Thyroid gland (tissue), 4 donors: ENCODE measurements around the gene DSC1. TPM values are rescaled to one million over a fixed set of nuclear protein-coding genes. Genes with fewer than 3 reads are reported as not detected.
"Not testable (repeated sequence)": the region's sequence is repeated elsewhere in the genome, so short reads cannot be mapped to it uniquely, and the experiment has no call there.

Source experiments
- DNase-seq, 2 donors: peaks; one replicate each; pipeline ENCODE4 v3.0.0-alpha.2; 2019
- H3K27ac ChIP-seq, 3 donors: fragments of 200-600 bp; sonication (generic); 1 replicate in 2 of 3; 2 replicates in 1 of 3; pipeline ENCODE4 v1.5.1; 2016 to 2019; ENCODE audit warnings: mild to moderate bottlenecking in 1 of 3, moderate library complexity in 1 of 3
- H3K27me3 ChIP-seq: fragments of 200-600 bp; sonication (generic); one replicate; pipeline ENCODE4 v1.5.1; 2019
- H3K36me3 ChIP-seq, 2 donors: fragments of 200-600 bp; sonication (generic); one replicate each; pipeline ENCODE4 v1.5.1; 2016 to 2019
- H3K4me1 ChIP-seq, 2 donors: fragments of 200-600 bp; sonication (generic); one replicate each; pipeline ENCODE4 v1.5.1; 2017 to 2019
- H3K4me3 ChIP-seq, 3 donors: fragments of 200-600 bp; sonication (generic); replicated peaks in 1 of 3; 1 replicate in 2 of 3; 2 replicates in 1 of 3; pipeline ENCODE4 v1.5.1; 2016; ENCODE audit warnings: mild to moderate bottlenecking in 1 of 3
- H3K9me3 ChIP-seq: fragments of 200-600 bp; sonication (generic); one replicate; pipeline ENCODE4 v1.5.1; 2017
- POLR2A ChIP-seq, 2 donors: fragments of 450-650 bp; IDR thresholded peaks; one replicate each; pipeline ENCODE4 v1.6.1; 2017; ENCODE audit warnings: antibody characterized with exemption in 2 of 2, mild to moderate bottlenecking in 2 of 2, moderate library complexity in 1 of 2
- WGBS, 2 donors: methylation state at CpG; one replicate each; pipeline ENCODE4 v1.1.5; 2017; 5-methylcytosine and 5-hydroxymethylcytosine counted together
- intact Hi-C: fragments of 100-400 bp; cut with DNase I; formaldehyde crosslinking; loops from one replicate; pipeline ENCODE4 v1.15.1; 2023
- total RNA-seq, 4 donors: library from RNA; depleted of rRNA; stranded (reverse); fragments of >200 nt; gene quantifications; one replicate each; pipeline ENCODE4 v1.2.3, GENCODE V29; 2016
- TF ChIP-seq, protein P1 (sequence below), 6 experiments: fragments of 200-600 bp in 3 of 6; fragments of 450-650 bp in 3 of 6; sonication (generic) in 3 of 6; IDR thresholded peaks; one replicate each; pipeline ENCODE4 v1.5.1; 2016 to 2019; ENCODE audit warnings: antibody characterized with exemption in 6 of 6, mild to moderate bottlenecking in 2 of 6, inconsistent platforms in 1 of 6, moderate library complexity in 1 of 6

The DSC1 gene
- total RNA-seq, 4 donors from 2014 or later: not detected

DNA sequence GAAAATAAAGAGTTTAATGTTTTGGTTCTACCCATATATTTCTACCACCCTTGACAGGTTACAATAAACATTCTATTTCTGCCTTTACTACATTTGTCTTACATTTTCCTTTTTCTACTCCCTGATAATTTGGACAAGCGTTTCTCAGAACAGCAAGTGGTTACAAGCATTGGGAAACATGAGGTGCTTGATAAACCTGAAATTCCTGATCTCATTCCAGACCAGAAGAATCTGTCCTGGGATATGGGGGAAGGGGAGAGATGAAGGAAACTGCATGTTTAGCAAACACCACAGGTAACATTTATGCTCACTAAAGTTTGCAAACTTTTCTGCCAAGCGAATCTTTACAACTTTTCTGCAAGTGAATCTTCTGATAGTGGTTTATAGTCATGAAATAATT lies 28.3 kb upstream of the DSC1 start:
- Histone ChIP-seq H3K36me3 (no peaks in the 10 kb centered on the region), H3K4me1 (no peaks in the 10 kb centered on the region), H3K9me3 (no peaks in the 10 kb centered on the region), H3K4me3 (no peak overlapping the region), H3K27me3 (no peaks in the 10 kb centered on the region), H3K27ac (no peak overlapping the region)
- intact Hi-C loops: no loop called here
- no peak for TF ChIP-seq POLR2A (IDR thresholded peaks at IDR 0.05)
- TF ChIP-seq, protein P1, sequence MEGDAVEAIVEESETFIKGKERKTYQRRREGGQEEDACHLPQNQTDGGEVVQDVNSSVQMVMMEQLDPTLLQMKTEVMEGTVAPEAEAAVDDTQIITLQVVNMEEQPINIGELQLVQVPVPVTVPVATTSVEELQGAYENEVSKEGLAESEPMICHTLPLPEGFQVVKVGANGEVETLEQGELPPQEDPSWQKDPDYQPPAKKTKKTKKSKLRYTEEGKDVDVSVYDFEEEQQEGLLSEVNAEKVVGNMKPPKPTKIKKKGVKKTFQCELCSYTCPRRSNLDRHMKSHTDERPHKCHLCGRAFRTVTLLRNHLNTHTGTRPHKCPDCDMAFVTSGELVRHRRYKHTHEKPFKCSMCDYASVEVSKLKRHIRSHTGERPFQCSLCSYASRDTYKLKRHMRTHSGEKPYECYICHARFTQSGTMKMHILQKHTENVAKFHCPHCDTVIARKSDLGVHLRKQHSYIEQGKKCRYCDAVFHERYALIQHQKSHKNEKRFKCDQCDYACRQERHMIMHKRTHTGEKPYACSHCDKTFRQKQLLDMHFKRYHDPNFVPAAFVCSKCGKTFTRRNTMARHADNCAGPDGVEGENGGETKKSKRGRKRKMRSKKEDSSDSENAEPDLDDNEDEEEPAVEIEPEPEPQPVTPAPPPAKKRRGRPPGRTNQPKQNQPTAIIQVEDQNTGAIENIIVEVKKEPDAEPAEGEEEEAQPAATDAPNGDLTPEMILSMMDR (IDR thresholded peaks at IDR 0.05): no peak
- no peak for DNase-seq
- 59 to 63% methylated on average over 2 of the region's 2 CpGs for WGBS, 2 donors

DNA sequence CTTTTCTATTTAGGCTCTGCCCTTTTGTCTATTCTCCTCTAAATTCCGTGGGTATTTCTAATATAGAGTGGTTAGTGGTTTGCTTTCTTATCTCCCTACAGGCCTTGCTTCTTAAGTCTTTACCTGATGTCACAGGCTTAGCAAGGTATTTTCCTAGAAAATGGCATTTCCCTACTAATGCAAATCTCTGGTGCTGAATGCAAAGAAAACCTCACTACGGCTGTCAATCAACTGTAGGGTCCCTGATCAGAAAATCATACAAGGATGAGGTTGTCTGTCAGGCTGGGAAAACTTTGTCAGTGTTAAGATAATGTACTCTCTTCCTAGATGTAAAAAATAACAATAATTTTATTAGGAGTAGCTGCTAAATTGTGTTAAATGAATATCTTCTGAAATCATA lies 27.1 kb upstream of the DSC1 start:
- Histone ChIP-seq H3K9me3 (no peaks in the 10 kb centered on the region), H3K4me3 (no peak overlapping the region), H3K27me3 (no peaks in the 10 kb centered on the region), H3K4me1 (no peaks in the 10 kb centered on the region), H3K36me3 (no peaks in the 10 kb centered on the region), H3K27ac (no peak overlapping the region)
- TF ChIP-seq, protein P1 (IDR thresholded peaks at IDR 0.05): no peak
- no peak for TF ChIP-seq POLR2A (IDR thresholded peaks at IDR 0.05)
- intact Hi-C loops: no loop called here
- WGBS, 2 donors: 77 to 82% methylated on average over 2 of the region's 2 CpGs
- DNase-seq: no peak

DNA sequence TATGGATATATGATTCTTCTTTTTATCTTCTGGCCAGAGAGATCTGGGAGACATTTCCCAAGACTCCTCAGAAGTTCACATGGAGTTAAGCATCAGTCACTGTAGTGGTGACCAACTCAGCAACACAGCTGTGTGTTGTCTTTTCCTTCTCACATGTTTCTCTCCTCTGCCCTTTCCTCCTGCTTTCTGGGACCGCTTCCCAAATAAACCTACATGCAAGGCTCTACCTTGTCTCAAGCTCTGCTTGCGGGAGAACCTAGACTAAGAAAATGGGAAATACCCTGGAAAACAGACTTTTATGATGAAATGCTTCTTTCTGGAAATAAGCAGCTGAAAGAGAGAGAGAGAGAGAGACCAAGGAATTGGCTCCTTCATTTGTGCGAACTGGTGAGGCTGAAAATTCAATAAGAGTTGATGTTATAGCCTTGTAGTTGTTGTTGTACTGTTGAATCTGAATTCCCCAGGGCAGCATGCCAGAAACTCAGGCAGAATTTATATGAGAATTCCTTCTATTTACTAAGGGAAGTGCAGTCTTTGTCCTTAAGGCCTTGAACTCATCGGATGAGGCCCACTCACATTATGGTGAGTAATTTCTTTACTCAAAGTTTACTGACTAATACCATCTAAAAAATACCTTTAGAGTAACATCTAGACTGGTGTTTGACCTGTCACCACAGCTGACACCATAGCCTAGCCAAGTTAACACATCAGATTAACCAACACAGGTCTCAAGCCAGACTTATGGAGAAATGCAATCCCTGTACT lies 22.7 kb upstream of the DSC1 start:
- Histone ChIP-seq H3K27ac (no peak overlapping the region), H3K4me3 (no peak overlapping the region), H3K36me3 (no peaks in the 10 kb centered on the region), H3K9me3 (no peaks in the 10 kb centered on the region), H3K27me3 (no peaks in the 10 kb centered on the region), H3K4me1 (no peaks in the 10 kb centered on the region)
- intact Hi-C loops: no loop called here
- no peak for TF ChIP-seq POLR2A (IDR thresholded peaks at IDR 0.05)
- TF ChIP-seq, protein P1 (IDR thresholded peaks at IDR 0.05): no peak
- WGBS, 2 donors: 64 to 74% methylated on average over 4 of the region's 4 CpGs
- DNase-seq: no peak

DNA sequence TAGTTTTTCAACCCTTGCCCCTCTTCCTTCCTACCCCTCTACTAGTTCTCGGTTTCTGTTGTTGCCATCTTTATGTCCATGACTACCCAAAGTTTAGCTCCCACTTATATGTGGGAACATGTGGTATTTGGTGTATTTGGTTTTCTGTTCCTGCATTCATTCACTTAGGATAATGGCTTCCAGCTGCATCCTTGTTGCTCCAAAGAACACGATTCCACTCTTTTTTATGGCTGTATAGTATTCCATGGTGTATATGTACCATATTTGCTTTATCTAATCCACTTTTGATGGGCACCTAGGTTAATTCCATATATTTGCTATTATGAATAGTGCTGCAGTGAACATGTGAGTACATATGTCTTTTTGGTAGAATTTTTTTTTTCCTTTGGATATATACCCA lies 20.6 kb upstream of the DSC1 start:
- H3K4me1 ChIP-seq: no peaks in the 10 kb centered on the region
- no peaks in the 10 kb centered on the region for H3K36me3 ChIP-seq
- WGBS, 2 donors: 90 to 94% methylated on average over 2 of the region's 2 CpGs
- H3K9me3 ChIP-seq: no peaks in the 10 kb centered on the region
- intact Hi-C loops: no loop called here
- no peak overlapping the region for H3K4me3 ChIP-seq
- no peaks in the 10 kb centered on the region for H3K27me3 ChIP-seq
- TF ChIP-seq, protein P1 (IDR thresholded peaks at IDR 0.05): no peak
- no peak for TF ChIP-seq POLR2A (IDR thresholded peaks at IDR 0.05)
- H3K27ac ChIP-seq: no peak overlapping the region
- no peak for DNase-seq

DNA sequence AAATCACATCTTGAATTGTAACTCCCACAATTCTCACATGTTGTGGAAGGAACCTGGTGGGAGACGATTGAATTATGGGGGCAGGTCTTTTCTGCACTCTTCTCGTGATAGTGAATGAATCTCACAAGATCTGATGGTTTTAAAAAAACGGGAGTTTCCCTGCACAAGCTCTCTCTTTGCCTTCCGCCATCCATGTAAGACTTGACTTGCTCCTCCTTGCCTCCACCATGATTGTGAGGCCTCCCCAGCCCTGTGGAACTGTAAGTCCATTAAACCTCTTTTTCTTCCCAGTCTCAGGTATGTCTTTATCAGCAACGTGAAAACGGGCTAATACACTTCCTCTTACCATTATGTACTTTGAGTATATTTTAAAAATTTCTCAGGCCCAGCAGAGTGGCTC lies 14.7 kb upstream of the DSC1 start:
- H3K4me1 ChIP-seq, H3K27ac ChIP-seq, DNase-seq, H3K4me3 ChIP-seq, intact Hi-C loops, H3K9me3 ChIP-seq, H3K27me3 ChIP-seq, H3K36me3 ChIP-seq: not testable (repeated sequence)
- WGBS, 2 donors: 88 to 92% methylated on average over 6 of the region's 6 CpGs
